ENCODE measurements around the gene BCL6B. TPM values are rescaled to one million over a fixed set of nuclear protein-coding genes. Genes with fewer than 3 reads are reported as not detected.

Gene BCL6B
- total and polyA plus RNA-seq, 2 of the 4 experiments (the other 2 are of a cell fraction): not detected

DNA sequence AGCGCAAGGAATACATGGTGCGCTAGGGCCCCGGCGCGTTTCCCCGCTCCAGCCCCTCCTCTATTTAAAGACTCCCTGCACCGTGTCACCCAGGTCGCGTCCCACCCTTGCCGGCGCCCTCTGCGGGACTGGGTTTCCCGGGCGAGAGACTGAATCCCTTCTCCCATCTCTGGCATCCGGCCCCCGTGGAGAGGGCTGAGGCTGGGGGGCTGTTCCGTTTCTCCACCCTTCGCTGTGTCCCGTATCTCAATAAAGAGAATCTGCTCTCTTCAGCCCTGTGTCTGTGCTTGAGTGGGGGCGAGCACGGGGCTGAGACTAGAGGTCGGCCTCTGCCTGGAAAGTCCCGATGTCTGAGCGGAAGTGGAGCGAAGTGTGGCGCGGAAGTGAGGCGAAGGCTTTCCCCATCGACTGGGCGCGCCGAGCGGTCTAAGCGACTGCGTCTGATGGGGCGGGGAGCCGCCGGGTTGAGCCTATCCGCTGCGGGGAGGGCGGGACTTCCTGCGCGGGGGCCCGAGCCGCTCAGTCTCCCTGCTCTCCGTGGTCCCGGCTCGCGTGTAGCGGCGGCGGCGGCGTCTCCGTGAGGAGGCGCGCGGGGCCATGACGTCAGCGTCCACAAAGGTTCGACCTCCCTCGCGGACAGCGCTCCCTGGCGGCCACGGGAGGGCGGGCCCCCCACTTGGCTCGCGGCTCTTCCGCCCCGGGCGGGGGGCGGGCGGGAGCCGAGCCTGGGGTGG is 8.4 kb upstream of the BCL6B start:
- peak overlapping the region; percentile 77 for H4K5ac ChIP-seq (ENCODE audit: low read depth, low read length)
- H3K9me3 ChIP-seq (ENCODE audit: control insufficient read depth, insufficient read depth, low read length): no peaks in the 10 kb centered on the region
- H4K91ac ChIP-seq (ENCODE audit: insufficient read depth, low read depth, low read length): peak overlapping the region; percentile 64; the same call in 1 of the 2 replicates
- H3K4me2 ChIP-seq (ENCODE audit: low read depth, low read length): peak overlapping the region; percentile 99
- peak overlapping the region; percentile 94 for H3K27ac ChIP-seq (ENCODE audit: insufficient read depth, low read length)
- H2BK20ac ChIP-seq (ENCODE audit: low read depth, low read length): no peak overlapping the region
- no peaks in the 10 kb centered on the region; the same call in 1 of the 2 replicates for H3K9me1 ChIP-seq (ENCODE audit: insufficient read depth, low read length)
- intact Hi-C loops (cut with micrococcal nuclease): loop anchor here (2.0 kb wide), 2 partner anchors 262 to 348 kb away; no protein-coding TSS in a partner anchor
- H2BK15ac ChIP-seq (ENCODE audit: low read depth, low read length): no peak overlapping the region
- peak overlapping the region; percentile 83 for H2BK5ac ChIP-seq (ENCODE audit: low read depth, low read length, poor library complexity, severe bottlenecking)
- CTCF ChIA-PET: interaction anchor here (1.0 kb wide), 1 partner anchor 10 kb away, joined by 3 read pairs; no protein-coding TSS in a partner anchor
- H4K8ac ChIP-seq (ENCODE audit: low read depth in 2 of 2, low read length in 2 of 2): peak overlapping the region; percentile 94
- H2AFZ ChIP-seq (replicated peaks; ENCODE audit: low read length, poor library complexity): peak overlapping the region; percentile 88
- peaks cover 5% of the 10 kb centered on the region; the same call in 1 of the 2 replicates for H3K36me3 ChIP-seq (ENCODE audit: control insufficient read depth, insufficient read depth, low read length)
- dilution Hi-C loops (cut with HindIII; ENCODE audit: low sequenced_read_pairs, unreplicated experiment): no loop called here
- POLR2A ChIA-PET (ENCODE audit: unreplicated experiment): no interaction called here
- peaks cover 3% of the 10 kb centered on the region; the same call in 1 of the 2 replicates for H3K4me1 ChIP-seq (ENCODE audit: control insufficient read depth, insufficient read depth, low read length)
- H2AK5ac ChIP-seq (ENCODE audit: low read depth, low read length): peak overlapping the region; percentile 73
- ATAC-seq (ENCODE audit: low read depth): peak; percentile 90
- no TSS peak for BruUV-seq (replicated peaks)
- H3K79me1 ChIP-seq (ENCODE audit: low read depth in 1 of 2, low read length in 2 of 2): peaks cover 26 to 60% of the 10 kb centered on the region in 2 experiments
- peak overlapping the region; percentile 97 for H3K4ac ChIP-seq (ENCODE audit: low read depth, low read length)
- H3K23ac ChIP-seq (ENCODE audit: low read depth, low read length): peak overlapping the region; percentile 86; the same call in 1 of the 2 replicates
- peak overlapping the region; percentile 57; the same call in 1 of the 2 replicates for H2BK120ac ChIP-seq (ENCODE audit: low read depth, low read length)
- peak overlapping the region; percentile 86 for H3K14ac ChIP-seq (replicated peaks; ENCODE audit: low read depth, low read length)
- H3K27me3 ChIP-seq (ENCODE audit: control insufficient read depth, insufficient read depth, low read length): no peaks in the 10 kb centered on the region
- peak overlapping the region; percentile 91 for H2AK9ac ChIP-seq (replicated peaks; ENCODE audit: low read depth, low read length, poor library complexity)
- peak overlapping the region; percentile 72 for H3K4me3 ChIP-seq (ENCODE audit: insufficient read depth, low read depth, low read length)
- no peaks in the 10 kb centered on the region for H4K20me1 ChIP-seq (ENCODE audit: insufficient read depth, low read length)
- in situ Hi-C loops (cut with MboI; ENCODE audit: low sequenced_read_pairs): loop anchor here (10.0 kb wide), 1 partner anchor 350 kb away; no protein-coding TSS in a partner anchor
- H3K18ac ChIP-seq (ENCODE audit: low read depth, low read length): no peak overlapping the region; the same call in 1 of the 2 replicates
- peak overlapping the region; percentile 99 for H3K9ac ChIP-seq (ENCODE audit: low read depth, low read length)
- H3K56ac ChIP-seq (ENCODE audit: extremely low read depth, insufficient read depth, low read length): peak overlapping the region; percentile 91
- WGBS, 2 experiments (ENCODE audit: extremely low coverage in 2 of 2, insufficient read length in 1 of 2): 0% methylated on average over 8 of the region's 75 CpGs; no CpG with 5 or more reads in 1 of the 2 experiments
- DNase-seq: peak; percentile 96
- TF ChIP-seq SMC3 (IDR thresholded peaks at IDR 0.05; ENCODE audit: low read depth, low read length) (peak; percentile 16; the same call in 1 of the 2 replicates), RAD21 (IDR thresholded peaks at IDR 0.05; ENCODE audit: low read length) (no peak; the same call in 1 of the 2 replicates), BHLHE40 (IDR thresholded peaks at IDR 0.05; ENCODE audit: low read depth, low read length) (peak; percentile 34; the same call in 1 of the 2 replicates), CEBPB (IDR thresholded peaks at IDR 0.05; ENCODE audit: low read depth, low read length) (peak; percentile 68), CTCF (conservative IDR thresholded peaks at IDR 0.05; ENCODE audit: low read depth, low read length) (peak; percentile 79), CHD1 (IDR thresholded peaks at IDR 0.05; ENCODE audit: low read depth, low read length) (no peak; the same call in none of the 2 replicates), FOS (IDR thresholded peaks at IDR 0.05; ENCODE audit: low read depth, low read length) (no peak), RFX5 (IDR thresholded peaks at IDR 0.05; ENCODE audit: low read depth, low read length) (no peak), MXI1 (IDR thresholded peaks at IDR 0.05; ENCODE audit: borderline replicate concordance, low read depth, low read length) (peak; percentile 44; the same call in 1 of the 2 replicates), POLR2A (IDR thresholded peaks at IDR 0.05; ENCODE audit: low read depth, low read length) (peak; percentile 80), NFE2L2 (IDR thresholded peaks at IDR 0.05; ENCODE audit: low read depth, low read length) (no peak), MAFK (IDR thresholded peaks at IDR 0.05; ENCODE audit: low read depth, low read length) (no peak)
- TF ChIP-seq, protein P1, sequence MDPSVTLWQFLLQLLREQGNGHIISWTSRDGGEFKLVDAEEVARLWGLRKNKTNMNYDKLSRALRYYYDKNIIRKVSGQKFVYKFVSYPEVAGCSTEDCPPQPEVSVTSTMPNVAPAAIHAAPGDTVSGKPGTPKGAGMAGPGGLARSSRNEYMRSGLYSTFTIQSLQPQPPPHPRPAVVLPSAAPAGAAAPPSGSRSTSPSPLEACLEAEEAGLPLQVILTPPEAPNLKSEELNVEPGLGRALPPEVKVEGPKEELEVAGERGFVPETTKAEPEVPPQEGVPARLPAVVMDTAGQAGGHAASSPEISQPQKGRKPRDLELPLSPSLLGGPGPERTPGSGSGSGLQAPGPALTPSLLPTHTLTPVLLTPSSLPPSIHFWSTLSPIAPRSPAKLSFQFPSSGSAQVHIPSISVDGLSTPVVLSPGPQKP (IDR thresholded peaks at IDR 0.05; ENCODE audit: borderline replicate concordance, low read depth, low read length): no peak
- TF ChIP-seq, protein P2, sequence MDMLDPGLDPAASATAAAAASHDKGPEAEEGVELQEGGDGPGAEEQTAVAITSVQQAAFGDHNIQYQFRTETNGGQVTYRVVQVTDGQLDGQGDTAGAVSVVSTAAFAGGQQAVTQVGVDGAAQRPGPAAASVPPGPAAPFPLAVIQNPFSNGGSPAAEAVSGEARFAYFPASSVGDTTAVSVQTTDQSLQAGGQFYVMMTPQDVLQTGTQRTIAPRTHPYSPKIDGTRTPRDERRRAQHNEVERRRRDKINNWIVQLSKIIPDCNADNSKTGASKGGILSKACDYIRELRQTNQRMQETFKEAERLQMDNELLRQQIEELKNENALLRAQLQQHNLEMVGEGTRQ (IDR thresholded peaks at IDR 0.05; ENCODE audit: low read depth, low read length): no peak
